Right cardiac atrium (tissue), 5 donors: ENCODE results near the gene MPC1. TPM values are rescaled to one million over a fixed set of nuclear protein-coding genes. Genes with fewer than 3 reads are reported as not detected.

ENCODE experiments used
- ATAC-seq, 2 donors: fragments of 200-7000 bp; cut with Tn5 transposase; one replicate each; pipeline versions ENCODE4 v1.8.0 to v1.9.1; 2020; ENCODE audit warnings: moderate library complexity in 2 of 2, mild to moderate bottlenecking in 1 of 2
- DNase-seq, 3 donors: peaks; one replicate each; pipeline ENCODE4 v3.0.0-alpha.2; 2020
- H3K27ac ChIP-seq: one replicate; pipeline ENCODE4 v1.5.1; 2013; ENCODE audit warnings: mild to moderate bottlenecking, low read length, control low read depth, moderate library complexity
- H3K27me3 ChIP-seq: one replicate; pipeline ENCODE4 v1.6.1; 2013; ENCODE audit not compliant: control insufficient read depth, insufficient read depth
- H3K4me1 ChIP-seq: one replicate; pipeline ENCODE4 v1.6.1; 2013; ENCODE audit warnings: low read length; ENCODE audit not compliant: control insufficient read depth, insufficient read depth
- H3K4me3 ChIP-seq: one replicate; pipeline ENCODE4 v1.5.1; 2013; ENCODE audit warnings: low read length, control low read depth
- H3K9me3 ChIP-seq: one replicate; pipeline ENCODE4 v1.6.1; 2013; ENCODE audit warnings: low read length; ENCODE audit not compliant: control insufficient read depth
- WGBS: extraction: QIAGEN DNeasy Blood & Tissue Kit; methylation state at CpG from one replicate; pipeline ENCODE4 v1.1.7; 2013; 5-methylcytosine and 5-hydroxymethylcytosine counted together
- intact Hi-C, 4 donors: fragments of 100-400 bp; cut with DNase I; formaldehyde crosslinking; loops; one replicate each; pipeline versions ENCODE4 v1.11.0 to v1.14.0; 2022 to 2023
- polyA plus RNA-seq: library from polyadenylated mRNA; stranded (reverse); fragments of 200-250 nt; gene quantifications from one replicate; pipeline ENCODE4 v1.2.3, GENCODE V29; 2013
- total RNA-seq, 4 donors: library from RNA; stranded (reverse); fragmentation: NEBNext Ultra II Directional; extraction: Animal tissue kit (Norgen Biotek cat#: 25700); gene quantifications; one replicate each; pipeline ENCODE4 v1.2.1, GENCODE V29; 2021
- donor health status: healthy with polysubstance abuse.
- donor health status: DM: no; HTN: yes; CAD: no.
- donor health status: DM: no; HTN: no; CAD: no.
- donor health status: DM: no; HTN: yes; CAD: no; lungs with severe emphysema.
- donor health status: DM: yes; HTN: yes; CAD: no.

Gene MPC1
- total and polyA plus RNA-seq, 5 donors = 275 to 760 (median 321) TPM

- Histone ChIP-seq H3K4me1 (no peaks in the 10 kb centered on the region), H3K4me3 (no peak overlapping the region), H3K27me3 (no peaks in the 10 kb centered on the region), H3K27ac (no peak overlapping the region), H3K9me3 (no peaks in the 10 kb centered on the region)
- intact Hi-C loops = no loop called here
- WGBS = 88% methylated on average over 6 of the region's 6 CpGs
- ATAC-seq (no peak), DNase-seq (no peak)
These were observed 34.5 kb upstream of the MPC1 start for GRCh38 chr6:166417285-166417691.

- Histone ChIP-seq H3K4me3 (no peak overlapping the region), H3K4me1 (no peaks in the 10 kb centered on the region), H3K27ac (no peak overlapping the region), H3K9me3 (no peaks in the 10 kb centered on the region), H3K27me3 (no peaks in the 10 kb centered on the region)
- DNase-seq = no peak
- peak; percentile 26 to 29 for ATAC-seq
- intact Hi-C loops = no loop called here
- 93% methylated on average over 5 of the region's 5 CpGs for WGBS
These were observed 33.1 kb upstream of the MPC1 start for GRCh38 chr6:166415833-166416347.

GRCh38 chr6:166415306-166415705 is 32.6 kb upstream of the MPC1 start:
- ATAC-seq (no peak), DNase-seq (no peak)
- Histone ChIP-seq H3K27me3 (no peaks in the 10 kb centered on the region), H3K4me3 (no peak overlapping the region), H3K4me1 (no peaks in the 10 kb centered on the region), H3K27ac (no peak overlapping the region), H3K9me3 (no peaks in the 10 kb centered on the region)
- intact Hi-C loops = no loop called here
- WGBS = 86% methylated on average over 5 of the region's 5 CpGs

GRCh38 chr6:166413491-166413951 is 30.8 kb upstream of the MPC1 start:
- intact Hi-C loops = no loop called here
- H3K4me3 ChIP-seq = no peak overlapping the region
- no peak overlapping the region for H3K27ac ChIP-seq
- DNase-seq = no peak
- no peaks in the 10 kb centered on the region for H3K27me3 ChIP-seq
- no peaks in the 10 kb centered on the region for H3K9me3 ChIP-seq
- ATAC-seq = no peak
- H3K4me1 ChIP-seq = no peaks in the 10 kb centered on the region
- WGBS = 94% methylated on average over 17 of the region's 17 CpGs

GRCh38 chr6:166412911-166413384 is 30.2 kb upstream of the MPC1 start:
- Histone ChIP-seq H3K27me3 (no peaks in the 10 kb centered on the region), H3K27ac (no peak overlapping the region), H3K9me3 (no peaks in the 10 kb centered on the region), H3K4me3 (no peak overlapping the region), H3K4me1 (no peaks in the 10 kb centered on the region)
- 95% methylated on average over 13 of the region's 13 CpGs for WGBS
- intact Hi-C loops = no loop called here
- ATAC-seq (no peak), DNase-seq (no peak)

- DNase-seq = peak in 1 of 3 donors; percentile 53
- 95% methylated on average over 49 of the region's 49 CpGs for WGBS
- Histone ChIP-seq H3K27me3 (no peaks in the 10 kb centered on the region), H3K27ac (no peak overlapping the region), H3K4me1 (no peaks in the 10 kb centered on the region), H3K4me3 (no peak overlapping the region), H3K9me3 (no peaks in the 10 kb centered on the region)
- ATAC-seq = no peak
- intact Hi-C loops = no loop called here
These were observed 29.6 kb upstream of the MPC1 start for GRCh38 chr6:166412156-166412910.

- DNase-seq = no peak
- intact Hi-C loops = no loop called here
- no peak overlapping the region for H3K27ac ChIP-seq
- H3K27me3 ChIP-seq = no peaks in the 10 kb centered on the region
- H3K4me1 ChIP-seq = no peaks in the 10 kb centered on the region
- no peaks in the 10 kb centered on the region for H3K9me3 ChIP-seq
- ATAC-seq = no peak
- H3K4me3 ChIP-seq = no peak overlapping the region
- 82% methylated on average over 12 of the region's 12 CpGs for WGBS
These were observed 29.0 kb upstream of the MPC1 start for GRCh38 chr6:166411721-166412151.

- Histone ChIP-seq H3K4me3 (no peak overlapping the region), H3K27ac (no peak overlapping the region), H3K9me3 (no peaks in the 10 kb centered on the region), H3K4me1 (no peaks in the 10 kb centered on the region), H3K27me3 (no peaks in the 10 kb centered on the region)
- WGBS = 84% methylated on average over 15 of the region's 15 CpGs
- ATAC-seq (no peak), DNase-seq (no peak)
- intact Hi-C loops = no loop called here
These were observed 28.5 kb upstream of the MPC1 start for GRCh38 chr6:166411271-166411670.

GRCh38 chr6:166410426-166410935 is 27.7 kb upstream of the MPC1 start:
- Histone ChIP-seq H3K9me3 (no peaks in the 10 kb centered on the region), H3K27ac (no peak overlapping the region), H3K4me3 (no peak overlapping the region), H3K27me3 (no peaks in the 10 kb centered on the region), H3K4me1 (no peaks in the 10 kb centered on the region)
- intact Hi-C loops = no loop called here
- WGBS = 87% methylated on average over 10 of the region's 10 CpGs
- DNase-seq (no peak), ATAC-seq (no peak)

GRCh38 chr6:166408936-166409755 is 26.4 kb upstream of the MPC1 start:
- DNase-seq (no peak), ATAC-seq (no peak)
- H3K9me3 ChIP-seq = no peaks in the 10 kb centered on the region
- H3K4me1 ChIP-seq = no peaks in the 10 kb centered on the region
- WGBS = 81% methylated on average over 22 of the region's 22 CpGs
- no peak overlapping the region for H3K27ac ChIP-seq
- no peak overlapping the region for H3K4me3 ChIP-seq
- no peaks in the 10 kb centered on the region for H3K27me3 ChIP-seq
- intact Hi-C loops = loop anchor here in 2 of 4 donors (10.0 kb wide), 2 partner anchors 134 to 244 kb away; partner anchors contain the start of gene TBXT (in 1 of the 2)

GRCh38 chr6:166406197-166406596 is 23.5 kb upstream of the MPC1 start:
- WGBS = 89% methylated on average over 12 of the region's 12 CpGs
- H3K27me3 ChIP-seq = no peaks in the 10 kb centered on the region
- no peak overlapping the region for H3K4me3 ChIP-seq
- no peak for ATAC-seq
- intact Hi-C loops = loop anchor here in 2 of 4 donors (10.0 kb wide), 2 partner anchors 131 to 241 kb away; partner anchors contain the start of gene TBXT (in 1 of the 2)
- H3K9me3 ChIP-seq = no peaks in the 10 kb centered on the region
- DNase-seq = no peak
- no peak overlapping the region for H3K27ac ChIP-seq
- H3K4me1 ChIP-seq = no peaks in the 10 kb centered on the region
